ENCODE measurements around the gene LDLRAP1.

DNA sequence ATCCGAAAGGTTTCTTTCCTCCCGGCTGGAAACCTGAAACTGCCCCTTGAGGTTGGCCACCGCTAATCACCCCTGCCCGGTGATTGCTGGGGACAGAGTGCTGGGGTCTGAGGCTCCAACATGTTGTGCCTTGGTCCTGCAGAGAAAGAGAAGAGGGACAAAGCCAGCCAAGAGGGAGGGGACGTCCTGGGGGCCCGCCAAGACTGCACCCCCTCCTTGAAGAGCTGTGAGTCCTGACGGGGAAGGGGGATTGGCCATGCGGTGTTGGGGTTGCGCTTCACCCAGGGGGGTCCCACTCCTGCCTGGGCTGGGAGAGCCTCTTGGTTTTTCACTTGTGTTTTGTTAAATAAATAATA is 19.5 kb downstream of the LDLRAP1 start:
- TF ChIP-seq, protein P1, sequence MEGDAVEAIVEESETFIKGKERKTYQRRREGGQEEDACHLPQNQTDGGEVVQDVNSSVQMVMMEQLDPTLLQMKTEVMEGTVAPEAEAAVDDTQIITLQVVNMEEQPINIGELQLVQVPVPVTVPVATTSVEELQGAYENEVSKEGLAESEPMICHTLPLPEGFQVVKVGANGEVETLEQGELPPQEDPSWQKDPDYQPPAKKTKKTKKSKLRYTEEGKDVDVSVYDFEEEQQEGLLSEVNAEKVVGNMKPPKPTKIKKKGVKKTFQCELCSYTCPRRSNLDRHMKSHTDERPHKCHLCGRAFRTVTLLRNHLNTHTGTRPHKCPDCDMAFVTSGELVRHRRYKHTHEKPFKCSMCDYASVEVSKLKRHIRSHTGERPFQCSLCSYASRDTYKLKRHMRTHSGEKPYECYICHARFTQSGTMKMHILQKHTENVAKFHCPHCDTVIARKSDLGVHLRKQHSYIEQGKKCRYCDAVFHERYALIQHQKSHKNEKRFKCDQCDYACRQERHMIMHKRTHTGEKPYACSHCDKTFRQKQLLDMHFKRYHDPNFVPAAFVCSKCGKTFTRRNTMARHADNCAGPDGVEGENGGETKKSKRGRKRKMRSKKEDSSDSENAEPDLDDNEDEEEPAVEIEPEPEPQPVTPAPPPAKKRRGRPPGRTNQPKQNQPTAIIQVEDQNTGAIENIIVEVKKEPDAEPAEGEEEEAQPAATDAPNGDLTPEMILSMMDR (IDR thresholded peaks at IDR 0.05; ENCODE audit: poor library complexity, severe bottlenecking): no peak
- no peak for TF ChIP-seq POLR2AphosphoS5 (IDR thresholded peaks at IDR 0.05)
- no peak for TF ChIP-seq MXI1 (conservative IDR thresholded peaks at IDR 0.05; ENCODE audit: poor library complexity, severe bottlenecking)
- TF ChIP-seq RAD21 (conservative IDR thresholded peaks at IDR 0.05): no peak
